Thoracic aorta (tissue), 2 donors: ENCODE measurements around the gene DLX1. TPM values are rescaled to one million over a fixed set of nuclear protein-coding genes. Genes with fewer than 3 reads are reported as not detected.

Experiments used
- ATAC-seq: fragments of 150-250 bp; one replicate; pipeline ENCODE4 v1.8.0; 2017; ENCODE audit warnings: low read depth; ENCODE audit not compliant: insufficient number of reproducible peaks, low FRiP score
- DNase-seq: peaks from one replicate; pipeline ENCODE4 v3.0.0-alpha.2; 2020; ENCODE audit warnings: low spot score
- H3K27ac ChIP-seq, 2 donors: fragments of 200-600 bp; sonication (generic); 1 replicate in 1 of 2; 2 replicates in 1 of 2; pipeline ENCODE4 v1.5.1; 2016; ENCODE audit warnings: mild to moderate bottlenecking in 2 of 2, moderate library complexity in 2 of 2
- H3K27me3 ChIP-seq: fragments of 200-600 bp; sonication (generic); replicated peaks from 2 replicates; pipeline ENCODE4 v1.6.0; 2016; ENCODE audit warnings: mild to moderate bottlenecking; ENCODE audit not compliant: insufficient read depth
- H3K36me3 ChIP-seq: fragments of 200-600 bp; sonication (generic); one replicate; pipeline ENCODE4 v1.5.1; 2016
- H3K4me1 ChIP-seq, 2 donors: fragments of 200-600 bp; sonication (generic); 1 replicate in 1 of 2; 2 replicates in 1 of 2; pipeline versions ENCODE4 v1.5.1 to v1.6.0; 2016; ENCODE audit warnings: low read depth in 2 of 2, mild to moderate bottlenecking in 1 of 2; ENCODE audit not compliant: control insufficient read depth in 1 of 2
- H3K4me3 ChIP-seq: fragments of 200-600 bp; sonication (generic); 2 replicates; pipeline ENCODE4 v1.5.1; 2016; ENCODE audit warnings: mild to moderate bottlenecking
- H3K9me3 ChIP-seq: fragments of 200-600 bp; sonication (generic); 2 replicates; pipeline ENCODE4 v1.5.1; 2016
- total RNA-seq, 2 donors: library from RNA; depleted of rRNA; stranded (reverse); fragments of >200 nt; gene quantifications; one replicate each; pipeline versions ENCODE4 v1.1.0 to v1.2.3, GENCODE V29; 2016
- TF ChIP-seq, protein P1 (sequence below): fragments of 200-600 bp; sonication (generic); IDR thresholded peaks from one replicate; pipeline ENCODE4 v1.5.1; 2019; ENCODE audit warnings: antibody characterized with exemption

Gene DLX1
- total RNA-seq, 2 donors from 2014 or later: 0.68 to 0.92 TPM

DNA sequence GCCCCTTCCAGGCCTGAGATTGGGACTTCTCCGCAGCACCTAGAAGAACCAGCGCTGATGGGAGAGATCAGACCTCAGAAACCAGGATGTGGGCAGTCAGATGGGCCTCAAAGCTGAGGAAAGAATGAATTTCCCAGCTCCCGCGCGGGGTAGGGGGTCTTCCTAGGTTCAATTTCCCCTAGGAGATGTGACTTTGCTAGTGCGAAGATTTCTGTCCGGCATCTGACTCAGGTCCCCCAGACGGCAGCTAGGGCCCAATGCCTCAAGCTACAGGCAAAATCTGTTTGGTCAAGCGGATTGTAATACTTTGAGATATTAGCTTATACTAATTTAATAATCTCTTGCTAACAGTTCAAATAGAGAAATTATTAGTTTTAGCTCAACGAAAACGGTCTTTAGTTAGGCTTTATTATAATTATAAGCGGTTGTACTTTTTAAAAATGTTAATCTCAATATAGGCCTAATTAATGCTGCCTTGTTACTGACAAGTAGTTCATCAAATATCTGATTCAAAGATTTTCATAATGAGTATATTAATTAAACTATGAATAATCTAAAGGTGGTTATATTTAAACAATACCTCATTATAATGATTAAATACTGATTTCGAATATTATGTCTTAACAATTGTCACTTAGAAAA, 5.8 kb downstream of the DLX1 start:
- Histone ChIP-seq H3K36me3 (no peaks in the 10 kb centered on the region), H3K27me3 (peaks cover 77% of the 10 kb centered on the region), H3K4me3 (no peak overlapping the region), H3K27ac (no peak overlapping the region), H3K9me3 (no peaks in the 10 kb centered on the region), H3K4me1 (peaks cover 13 to 33% of the 10 kb centered on the region in 2 donors)
- DNase-seq (no peak), ATAC-seq (no peak)
- TF ChIP-seq, protein P1, sequence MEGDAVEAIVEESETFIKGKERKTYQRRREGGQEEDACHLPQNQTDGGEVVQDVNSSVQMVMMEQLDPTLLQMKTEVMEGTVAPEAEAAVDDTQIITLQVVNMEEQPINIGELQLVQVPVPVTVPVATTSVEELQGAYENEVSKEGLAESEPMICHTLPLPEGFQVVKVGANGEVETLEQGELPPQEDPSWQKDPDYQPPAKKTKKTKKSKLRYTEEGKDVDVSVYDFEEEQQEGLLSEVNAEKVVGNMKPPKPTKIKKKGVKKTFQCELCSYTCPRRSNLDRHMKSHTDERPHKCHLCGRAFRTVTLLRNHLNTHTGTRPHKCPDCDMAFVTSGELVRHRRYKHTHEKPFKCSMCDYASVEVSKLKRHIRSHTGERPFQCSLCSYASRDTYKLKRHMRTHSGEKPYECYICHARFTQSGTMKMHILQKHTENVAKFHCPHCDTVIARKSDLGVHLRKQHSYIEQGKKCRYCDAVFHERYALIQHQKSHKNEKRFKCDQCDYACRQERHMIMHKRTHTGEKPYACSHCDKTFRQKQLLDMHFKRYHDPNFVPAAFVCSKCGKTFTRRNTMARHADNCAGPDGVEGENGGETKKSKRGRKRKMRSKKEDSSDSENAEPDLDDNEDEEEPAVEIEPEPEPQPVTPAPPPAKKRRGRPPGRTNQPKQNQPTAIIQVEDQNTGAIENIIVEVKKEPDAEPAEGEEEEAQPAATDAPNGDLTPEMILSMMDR: no peak

DNA sequence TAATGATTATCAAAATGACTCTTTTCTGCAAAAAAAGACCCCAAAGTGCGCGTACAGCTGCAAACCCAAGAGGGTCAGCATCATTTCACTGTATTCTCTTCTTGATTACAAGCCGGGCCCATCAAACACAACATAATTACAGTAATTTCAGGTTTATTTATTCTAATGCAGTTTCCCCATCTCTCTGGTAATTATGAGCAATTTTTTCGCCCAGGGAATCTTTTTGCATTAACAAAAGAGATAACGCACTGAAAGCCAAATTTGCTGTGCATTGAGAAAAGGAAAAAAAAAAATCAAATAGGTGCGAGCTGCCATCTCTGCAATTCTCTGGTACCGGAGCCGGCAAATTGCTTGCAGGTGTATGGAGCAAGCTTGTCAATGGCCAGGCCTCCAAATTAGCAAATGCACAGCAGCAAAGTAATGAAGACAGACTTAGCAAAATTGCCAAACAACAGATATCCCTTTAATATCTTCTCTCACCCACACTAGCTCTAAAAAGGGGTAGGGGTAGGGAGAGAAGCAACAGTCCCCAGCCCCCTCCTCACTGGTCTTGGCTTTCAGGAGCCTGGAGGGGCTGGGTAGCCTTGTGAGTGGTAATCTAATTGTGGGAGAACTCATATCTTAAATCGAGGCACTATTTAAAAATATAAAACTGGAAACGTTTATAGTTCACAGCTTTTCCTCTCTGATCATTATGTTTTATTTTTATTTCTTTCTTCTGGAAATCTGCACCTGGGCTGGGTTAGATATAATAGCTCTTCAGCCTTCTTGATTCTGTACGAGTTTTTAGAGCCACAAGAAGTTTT, 6.7 kb downstream of the DLX1 start:
- Histone ChIP-seq H3K4me1 (peaks cover 22 to 33% of the 10 kb centered on the region in 2 donors), H3K27ac (peak overlapping the region in 1 of 2 donors; percentile 0), H3K36me3 (no peaks in the 10 kb centered on the region), H3K27me3 (peaks cover 70% of the 10 kb centered on the region), H3K4me3 (no peak overlapping the region), H3K9me3 (no peaks in the 10 kb centered on the region)
- ATAC-seq (no peak), DNase-seq (no peak)
- TF ChIP-seq, protein P1: no peak

DNA sequence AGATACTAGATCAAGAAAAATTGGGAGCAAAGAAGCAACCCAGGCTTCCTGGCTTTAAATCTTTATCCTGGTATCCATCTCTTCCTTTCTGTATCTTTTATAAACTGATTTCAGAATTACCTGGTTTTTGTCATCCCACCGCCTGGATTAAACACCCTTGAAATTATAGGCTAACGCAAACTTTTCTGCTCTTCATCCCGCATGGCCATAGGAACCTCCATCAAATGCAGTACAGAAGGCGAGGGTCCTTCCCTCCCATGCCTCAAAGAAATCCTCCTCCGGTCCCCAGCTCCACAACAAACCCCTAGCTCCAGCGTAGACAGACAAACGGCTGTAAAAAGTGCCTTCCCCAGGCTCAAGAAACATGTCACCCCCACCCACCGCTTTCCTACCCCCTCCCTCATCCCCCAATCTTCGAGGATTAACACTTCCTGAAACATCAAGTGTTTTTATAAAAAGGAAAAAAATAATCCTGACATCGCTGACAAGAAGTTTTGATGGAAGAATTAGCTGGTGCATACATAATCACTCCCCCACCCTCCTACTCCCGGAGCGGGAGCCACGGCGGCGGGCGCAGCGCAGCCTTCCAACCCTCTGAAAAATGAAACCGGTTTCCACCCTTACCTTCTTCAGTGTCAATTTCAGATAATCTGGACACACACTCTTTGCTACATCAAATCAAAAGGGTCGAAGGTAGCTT, 7.6 kb downstream of the DLX1 start:
- H3K9me3 ChIP-seq: no peaks in the 10 kb centered on the region
- H3K4me3 ChIP-seq: no peak overlapping the region
- H3K27ac ChIP-seq: no peak overlapping the region
- no peaks in the 10 kb centered on the region for H3K36me3 ChIP-seq
- peaks cover 22 to 35% of the 10 kb centered on the region in 2 donors for H3K4me1 ChIP-seq
- ATAC-seq (no peak), DNase-seq (no peak)
- peaks cover 70% of the 10 kb centered on the region for H3K27me3 ChIP-seq
- TF ChIP-seq, protein P1: no peak

DNA sequence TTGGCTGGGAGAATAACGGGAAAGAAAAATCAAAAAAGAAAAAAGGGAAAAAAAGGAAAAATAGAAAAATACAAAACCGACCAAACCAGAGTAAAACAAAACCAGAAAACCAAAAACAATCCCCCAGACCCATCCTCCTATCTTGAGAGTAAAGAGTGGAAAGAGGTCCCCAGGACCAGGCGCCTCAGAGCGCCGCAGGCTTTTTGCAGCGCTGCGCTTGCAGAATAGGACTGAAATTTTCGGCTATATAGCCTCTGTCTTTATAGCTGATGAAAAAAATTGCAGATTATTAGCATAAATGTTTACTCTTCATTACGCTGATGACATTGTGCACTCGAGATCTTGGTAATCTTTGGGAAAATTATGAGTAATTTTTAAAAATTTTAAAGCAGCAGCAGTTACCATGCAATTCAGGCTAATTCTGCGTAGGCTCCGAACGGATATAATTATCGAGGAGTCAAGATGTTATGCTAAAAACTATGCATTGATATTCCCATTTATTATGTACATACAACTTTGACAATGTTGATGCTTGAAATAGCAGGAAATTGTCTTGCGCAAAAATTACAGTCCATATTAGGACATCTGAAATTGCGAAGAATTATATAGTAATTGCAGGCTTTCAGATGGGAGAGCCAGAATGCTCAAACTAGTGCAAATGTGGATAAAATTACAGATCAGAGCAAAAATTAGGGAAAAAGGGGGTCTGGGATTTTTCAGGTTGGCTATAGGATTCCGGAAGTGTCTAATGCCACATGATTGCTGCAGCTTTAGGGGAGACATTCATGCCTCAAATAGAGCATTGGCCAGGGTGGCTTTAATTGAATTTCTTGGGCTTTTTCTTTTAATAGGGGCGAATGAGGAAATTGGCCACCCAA, 8.3 kb downstream of the DLX1 start:
- peaks cover 22 to 37% of the 10 kb centered on the region in 2 donors for H3K4me1 ChIP-seq
- no peak overlapping the region for H3K27ac ChIP-seq
- H3K9me3 ChIP-seq: no peaks in the 10 kb centered on the region
- no peaks in the 10 kb centered on the region for H3K36me3 ChIP-seq
- H3K4me3 ChIP-seq: peak overlapping the region; percentile 74
- peaks cover 70% of the 10 kb centered on the region for H3K27me3 ChIP-seq
- ATAC-seq (no peak), DNase-seq (no peak)
- TF ChIP-seq, protein P1: no peak
